HepG2 (cell line): Measurements from ENCODE around the gene CEP43. TPM values are rescaled to one million over a fixed set of nuclear protein-coding genes. Genes with fewer than 3 reads are reported as not detected.

ENCODE experiments used
- CHCHD3 ChIP-seq: sonication (generic); formaldehyde crosslinking; IDR thresholded peaks from 2 replicates; pipeline ENCODE4 v1.8.0; 2022; ENCODE audit warnings: mild to moderate bottlenecking, missing genetic modification reagents, moderate library complexity
- KLF15 ChIP-seq: sonication (generic); formaldehyde crosslinking; IDR thresholded peaks from 2 replicates; pipeline ENCODE4 v1.8.1; 2023; ENCODE audit warnings: borderline replicate concordance, mild to moderate bottlenecking, inconsistent platforms, missing genetic modification reagents, mixed read lengths
- NONO ChIP-seq, 2 experiments: fragments of 450-650 bp in 1 of 2; sonication (generic) in 1 of 2; formaldehyde crosslinking in 1 of 2; IDR thresholded peaks in 1 of 2; conservative IDR thresholded peaks in 1 of 2; 2 replicates each; pipeline versions ENCODE4 v1.6.1 to v1.8.0; 2017 to 2022; ENCODE audit warnings: mild to moderate bottlenecking in 1 of 2, missing genetic modification reagents in 1 of 2, moderate library complexity in 1 of 2
- SIN3A ChIP-seq: IDR thresholded peaks from 2 replicates; pipeline ENCODE4 v1.6.1; 2011; ENCODE audit warnings: low read depth, mild to moderate bottlenecking, control low read depth, low read length, borderline replicate concordance
- ZFP36 ChIP-seq: fragments of 150-350 bp; IDR thresholded peaks from 2 replicates; pipeline ENCODE4 v1.6.1; 2018; ENCODE audit warnings: borderline replicate concordance, low read length, low read depth; ENCODE audit not compliant: partially characterized antibody
- ZNF546 ChIP-seq: sonication (generic); formaldehyde crosslinking; conservative IDR thresholded peaks from 2 replicates; pipeline ENCODE4 v1.8.1; 2023; ENCODE audit warnings: mild to moderate bottlenecking, missing genetic modification reagents
- ZNF709 ChIP-seq: sonication (generic); formaldehyde crosslinking; IDR thresholded peaks from 2 replicates; pipeline ENCODE4 v1.5.0; 2020; ENCODE audit warnings: mild to moderate bottlenecking, missing genetic modification reagents
- polyA plus RNA-seq, 8 experiments: library from polyadenylated mRNA; depleted of rRNA in 3 of 8; stranded (reverse) in 7 of 8; unstranded in 1 of 8; fragments of >200 nt; fragmentation: Illumina TruSeq in 4 of 8; extraction: Trizol in 4 of 8; gene quantifications; 2 replicates each; pipeline versions ENCODE4 v1.2.1 to v1.2.3, GENCODE V29; 2011 to 2016; ENCODE audit warnings: low read depth in 4 of 8, missing spikeins in 1 of 8, mixed read lengths in 1 of 8; ENCODE audit not compliant: insufficient read depth in 1 of 8
- total RNA-seq, 5 experiments: library from RNA; depleted of rRNA; stranded (reverse); fragments of >200 nt; fragmentation: Illumina TruSeq; extraction: Trizol; gene quantifications; 2 replicates each; pipeline ENCODE4 v1.2.3, GENCODE V29; 2016; ENCODE audit warnings: low read depth in 1 of 5
- TF ChIP-seq, protein P1 (sequence below): sonication (generic); formaldehyde crosslinking; IDR thresholded peaks from 2 replicates; pipeline ENCODE4 v1.8.1; 2023; ENCODE audit warnings: mild to moderate bottlenecking, missing genetic modification reagents
- TF ChIP-seq, protein P2 (sequence below): sonication (generic); formaldehyde crosslinking; IDR thresholded peaks from 2 replicates; pipeline ENCODE4 v1.4.0; 2020; ENCODE audit warnings: missing genetic modification reagents
- TF ChIP-seq, protein P3 (sequence below): sonication (generic); formaldehyde crosslinking; IDR thresholded peaks from 2 replicates; pipeline ENCODE4 v1.4.0; 2020; ENCODE audit warnings: mild to moderate bottlenecking, missing genetic modification reagents
- TF ChIP-seq, protein P4 (sequence below): IDR thresholded peaks from 2 replicates; pipeline ENCODE4 v1.6.1; 2012; ENCODE audit warnings: inconsistent platforms

Gene CEP43
- total and polyA plus RNA-seq, 2 of the 13 experiments (the other 11 are each of a cell fraction or from before 2014, with no cell fraction given) = 29.3 to 73.9 TPM

DNA sequence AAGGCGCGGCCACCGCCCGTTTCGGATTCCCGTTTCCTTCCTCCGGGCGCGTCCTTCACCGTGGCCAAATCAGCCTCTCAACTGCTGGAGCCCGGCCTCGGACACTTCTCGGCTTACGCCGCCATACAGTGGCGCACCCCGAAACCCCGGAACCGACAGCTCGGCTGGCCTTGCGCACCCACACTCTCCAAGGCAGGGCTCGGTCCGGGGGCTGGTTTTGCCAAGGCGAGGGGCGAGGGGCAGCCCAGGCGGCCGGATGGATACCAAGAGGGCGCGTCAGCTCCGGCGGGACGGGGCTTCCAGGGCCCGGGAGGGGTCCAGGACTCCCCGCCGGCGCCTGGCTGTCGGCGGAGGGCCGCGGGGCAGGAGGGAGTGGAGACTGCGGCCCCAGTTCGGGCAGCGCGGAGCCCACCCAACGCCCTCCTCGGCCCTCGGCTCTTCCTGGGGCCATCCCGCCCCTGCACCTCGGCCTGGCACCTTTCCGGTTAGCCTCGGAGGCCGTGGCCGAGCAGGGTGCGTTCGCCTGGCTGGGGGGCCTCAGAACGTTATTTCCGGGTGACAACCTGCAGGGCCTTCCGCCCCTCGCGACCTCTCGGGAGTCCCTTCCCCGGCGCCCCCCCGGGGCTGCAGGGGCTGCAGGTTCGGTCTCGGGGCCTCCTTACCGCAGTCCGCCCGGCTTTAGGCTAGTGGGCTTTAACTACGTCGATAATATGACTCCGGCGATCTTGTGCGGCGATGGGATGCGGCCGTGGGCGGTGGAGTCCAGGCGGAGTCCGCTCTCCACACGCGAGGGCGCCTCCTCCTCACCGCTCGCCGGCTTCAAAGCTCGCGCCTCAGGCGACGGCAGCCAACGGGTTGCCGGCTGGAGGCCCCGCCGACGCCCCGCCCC lies 697 bp upstream of the CEP43 start (continued):
- TF ChIP-seq CHCHD3 (0 out of 2 replicates have a peak, but pooled peaks have one; percentile 79), SIN3A (peak; percentile 98; the same call in 1 of the 2 replicates), ZNF709 (CRISPR knock-in tag) (peak; percentile 72), ZFP36 (no peak), ZNF546 (CRISPR knock-in tag) (0 out of 2 replicates have a peak, but pooled peaks have one; percentile 7), NONO (IDR thresholded peaks at IDR 0.05) (no peak), NONO (CRISPR knock-in tag; conservative IDR thresholded peaks at IDR 0.05) (no peak; the same call in 1 of the 2 replicates), KLF15 (peak; percentile 30; the same call in 1 of the 2 replicates)
- TF ChIP-seq, protein P1, sequence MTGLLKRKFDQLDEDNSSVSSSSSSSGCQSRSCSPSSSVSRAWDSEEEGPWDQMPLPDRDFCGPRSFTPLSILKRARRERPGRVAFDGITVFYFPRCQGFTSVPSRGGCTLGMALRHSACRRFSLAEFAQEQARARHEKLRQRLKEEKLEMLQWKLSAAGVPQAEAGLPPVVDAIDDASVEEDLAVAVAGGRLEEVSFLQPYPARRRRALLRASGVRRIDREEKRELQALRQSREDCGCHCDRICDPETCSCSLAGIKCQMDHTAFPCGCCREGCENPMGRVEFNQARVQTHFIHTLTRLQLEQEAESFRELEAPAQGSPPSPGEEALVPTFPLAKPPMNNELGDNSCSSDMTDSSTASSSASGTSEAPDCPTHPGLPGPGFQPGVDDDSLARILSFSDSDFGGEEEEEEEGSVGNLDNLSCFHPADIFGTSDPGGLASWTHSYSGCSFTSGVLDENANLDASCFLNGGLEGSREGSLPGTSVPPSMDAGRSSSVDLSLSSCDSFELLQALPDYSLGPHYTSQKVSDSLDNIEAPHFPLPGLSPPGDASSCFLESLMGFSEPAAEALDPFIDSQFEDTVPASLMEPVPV (CRISPR knock-in tag) = peak; percentile 33; the same call in 1 of the 2 replicates
- TF ChIP-seq, protein P2, sequence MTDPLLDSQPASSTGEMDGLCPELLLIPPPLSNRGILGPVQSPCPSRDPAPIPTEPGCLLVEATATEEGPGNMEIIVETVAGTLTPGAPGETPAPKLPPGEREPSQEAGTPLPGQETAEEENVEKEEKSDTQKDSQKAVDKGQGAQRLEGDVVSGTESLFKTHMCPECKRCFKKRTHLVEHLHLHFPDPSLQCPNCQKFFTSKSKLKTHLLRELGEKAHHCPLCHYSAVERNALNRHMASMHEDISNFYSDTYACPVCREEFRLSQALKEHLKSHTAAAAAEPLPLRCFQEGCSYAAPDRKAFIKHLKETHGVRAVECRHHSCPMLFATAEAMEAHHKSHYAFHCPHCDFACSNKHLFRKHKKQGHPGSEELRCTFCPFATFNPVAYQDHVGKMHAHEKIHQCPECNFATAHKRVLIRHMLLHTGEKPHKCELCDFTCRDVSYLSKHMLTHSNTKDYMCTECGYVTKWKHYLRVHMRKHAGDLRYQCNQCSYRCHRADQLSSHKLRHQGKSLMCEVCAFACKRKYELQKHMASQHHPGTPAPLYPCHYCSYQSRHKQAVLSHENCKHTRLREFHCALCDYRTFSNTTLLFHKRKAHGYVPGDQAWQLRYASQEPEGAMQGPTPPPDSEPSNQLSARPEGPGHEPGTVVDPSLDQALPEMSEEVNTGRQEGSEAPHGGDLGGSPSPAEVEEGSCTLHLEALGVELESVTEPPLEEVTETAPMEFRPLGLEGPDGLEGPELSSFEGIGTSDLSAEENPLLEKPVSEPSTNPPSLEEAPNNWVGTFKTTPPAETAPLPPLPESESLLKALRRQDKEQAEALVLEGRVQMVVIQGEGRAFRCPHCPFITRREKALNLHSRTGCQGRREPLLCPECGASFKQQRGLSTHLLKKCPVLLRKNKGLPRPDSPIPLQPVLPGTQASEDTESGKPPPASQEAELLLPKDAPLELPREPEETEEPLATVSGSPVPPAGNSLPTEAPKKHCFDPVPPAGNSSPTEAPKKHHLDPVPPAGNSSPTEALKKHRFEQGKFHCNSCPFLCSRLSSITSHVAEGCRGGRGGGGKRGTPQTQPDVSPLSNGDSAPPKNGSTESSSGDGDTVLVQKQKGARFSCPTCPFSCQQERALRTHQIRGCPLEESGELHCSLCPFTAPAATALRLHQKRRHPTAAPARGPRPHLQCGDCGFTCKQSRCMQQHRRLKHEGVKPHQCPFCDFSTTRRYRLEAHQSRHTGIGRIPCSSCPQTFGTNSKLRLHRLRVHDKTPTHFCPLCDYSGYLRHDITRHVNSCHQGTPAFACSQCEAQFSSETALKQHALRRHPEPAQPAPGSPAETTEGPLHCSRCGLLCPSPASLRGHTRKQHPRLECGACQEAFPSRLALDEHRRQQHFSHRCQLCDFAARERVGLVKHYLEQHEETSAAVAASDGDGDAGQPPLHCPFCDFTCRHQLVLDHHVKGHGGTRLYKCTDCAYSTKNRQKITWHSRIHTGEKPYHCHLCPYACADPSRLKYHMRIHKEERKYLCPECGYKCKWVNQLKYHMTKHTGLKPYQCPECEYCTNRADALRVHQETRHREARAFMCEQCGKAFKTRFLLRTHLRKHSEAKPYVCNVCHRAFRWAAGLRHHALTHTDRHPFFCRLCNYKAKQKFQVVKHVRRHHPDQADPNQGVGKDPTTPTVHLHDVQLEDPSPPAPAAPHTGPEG = no peak
- TF ChIP-seq, protein P3, sequence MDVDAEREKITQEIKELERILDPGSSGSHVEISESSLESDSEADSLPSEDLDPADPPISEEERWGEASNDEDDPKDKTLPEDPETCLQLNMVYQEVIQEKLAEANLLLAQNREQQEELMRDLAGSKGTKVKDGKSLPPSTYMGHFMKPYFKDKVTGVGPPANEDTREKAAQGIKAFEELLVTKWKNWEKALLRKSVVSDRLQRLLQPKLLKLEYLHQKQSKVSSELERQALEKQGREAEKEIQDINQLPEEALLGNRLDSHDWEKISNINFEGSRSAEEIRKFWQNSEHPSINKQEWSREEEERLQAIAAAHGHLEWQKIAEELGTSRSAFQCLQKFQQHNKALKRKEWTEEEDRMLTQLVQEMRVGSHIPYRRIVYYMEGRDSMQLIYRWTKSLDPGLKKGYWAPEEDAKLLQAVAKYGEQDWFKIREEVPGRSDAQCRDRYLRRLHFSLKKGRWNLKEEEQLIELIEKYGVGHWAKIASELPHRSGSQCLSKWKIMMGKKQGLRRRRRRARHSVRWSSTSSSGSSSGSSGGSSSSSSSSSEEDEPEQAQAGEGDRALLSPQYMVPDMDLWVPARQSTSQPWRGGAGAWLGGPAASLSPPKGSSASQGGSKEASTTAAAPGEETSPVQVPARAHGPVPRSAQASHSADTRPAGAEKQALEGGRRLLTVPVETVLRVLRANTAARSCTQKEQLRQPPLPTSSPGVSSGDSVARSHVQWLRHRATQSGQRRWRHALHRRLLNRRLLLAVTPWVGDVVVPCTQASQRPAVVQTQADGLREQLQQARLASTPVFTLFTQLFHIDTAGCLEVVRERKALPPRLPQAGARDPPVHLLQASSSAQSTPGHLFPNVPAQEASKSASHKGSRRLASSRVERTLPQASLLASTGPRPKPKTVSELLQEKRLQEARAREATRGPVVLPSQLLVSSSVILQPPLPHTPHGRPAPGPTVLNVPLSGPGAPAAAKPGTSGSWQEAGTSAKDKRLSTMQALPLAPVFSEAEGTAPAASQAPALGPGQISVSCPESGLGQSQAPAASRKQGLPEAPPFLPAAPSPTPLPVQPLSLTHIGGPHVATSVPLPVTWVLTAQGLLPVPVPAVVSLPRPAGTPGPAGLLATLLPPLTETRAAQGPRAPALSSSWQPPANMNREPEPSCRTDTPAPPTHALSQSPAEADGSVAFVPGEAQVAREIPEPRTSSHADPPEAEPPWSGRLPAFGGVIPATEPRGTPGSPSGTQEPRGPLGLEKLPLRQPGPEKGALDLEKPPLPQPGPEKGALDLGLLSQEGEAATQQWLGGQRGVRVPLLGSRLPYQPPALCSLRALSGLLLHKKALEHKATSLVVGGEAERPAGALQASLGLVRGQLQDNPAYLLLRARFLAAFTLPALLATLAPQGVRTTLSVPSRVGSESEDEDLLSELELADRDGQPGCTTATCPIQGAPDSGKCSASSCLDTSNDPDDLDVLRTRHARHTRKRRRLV = peak; percentile 86
- TF ChIP-seq, protein P4, sequence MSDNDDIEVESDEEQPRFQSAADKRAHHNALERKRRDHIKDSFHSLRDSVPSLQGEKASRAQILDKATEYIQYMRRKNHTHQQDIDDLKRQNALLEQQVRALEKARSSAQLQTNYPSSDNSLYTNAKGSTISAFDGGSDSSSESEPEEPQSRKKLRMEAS = peak; percentile 73
